Keratinocyte (primary cell): ENCODE measurements around the gene STIM1. TPM values are rescaled to one million over a fixed set of nuclear protein-coding genes. Genes with fewer than 3 reads are reported as not detected.

Source experiments
- DNase-seq: peaks from one replicate; pipeline ENCODE4 v3.0.0-alpha.2; 2011; ENCODE audit warnings: low read depth, missing footprints, low spot score
- FAIRE-seq: peaks from 2 replicates; lab custom pipeline; 2011; peaks lifted over from hg19 to GRCh38; lab: Jason Lieb, UNC
- H2AFZ ChIP-seq: 2 replicates; pipeline ENCODE4 v1.6.0; 2012; ENCODE audit warnings: low read length, control low read depth, inconsistent platforms; ENCODE audit not compliant: control insufficient read depth
- H3K27ac ChIP-seq: 2 replicates; pipeline ENCODE4 v1.5.1; 2011; ENCODE audit warnings: low read length; ENCODE audit not compliant: control insufficient read depth, insufficient read depth
- H3K27me3 ChIP-seq: 3 replicates; pipeline ENCODE4 v1.6.0; 2011; ENCODE audit warnings: low read length; ENCODE audit not compliant: control insufficient read depth, insufficient read depth; ENCODE audit errors: extremely low read depth
- H3K36me3 ChIP-seq, 2 experiments: 2 replicates in 1 of 2; 3 replicates in 1 of 2; pipeline ENCODE4 v1.5.1; 2011; ENCODE audit warnings: low read length in 2 of 2, mild to moderate bottlenecking in 1 of 2; ENCODE audit not compliant: control insufficient read depth in 2 of 2, insufficient read depth in 2 of 2; ENCODE audit errors: extremely low read depth in 1 of 2
- H3K4me1 ChIP-seq: 3 replicates; pipeline ENCODE4 v1.5.1; 2011; ENCODE audit warnings: low read length; ENCODE audit not compliant: control insufficient read depth, insufficient read depth; ENCODE audit errors: extremely low read depth
- H3K4me2 ChIP-seq: 3 replicates; pipeline ENCODE4 v1.6.0; 2011; ENCODE audit warnings: low read depth, low read length; ENCODE audit not compliant: control insufficient read depth, insufficient read depth; ENCODE audit errors: extremely low read depth
- H3K4me3 ChIP-seq, 3 experiments: fragments of 200-600 bp in 1 of 3; sonication (generic) in 1 of 3; 2 replicates in 2 of 3; 3 replicates in 1 of 3; pipeline ENCODE4 v1.5.1; 2011 to 2016; ENCODE audit warnings: low read length in 3 of 3, mild to moderate bottlenecking in 3 of 3, control low read depth in 2 of 3, inconsistent platforms in 1 of 3, low read depth in 1 of 3, mixed read lengths in 1 of 3, mixed run types in 1 of 3, moderate library complexity in 1 of 3; ENCODE audit not compliant: control insufficient read depth in 2 of 3, insufficient read depth in 2 of 3; ENCODE audit errors: extremely low read depth in 1 of 3
- H3K79me2 ChIP-seq: 2 replicates; pipeline ENCODE4 v1.6.0; 2012; ENCODE audit warnings: low read length; ENCODE audit not compliant: control insufficient read depth, insufficient read depth
- H3K9ac ChIP-seq: 3 replicates; pipeline ENCODE4 v1.6.0; 2011; ENCODE audit warnings: low read length; ENCODE audit not compliant: control insufficient read depth, insufficient read depth; ENCODE audit errors: extremely low read depth
- H3K9me1 ChIP-seq: 3 replicates; pipeline ENCODE4 v1.6.0; 2011; ENCODE audit warnings: low read length; ENCODE audit not compliant: control insufficient read depth, insufficient read depth; ENCODE audit errors: extremely low read depth
- H3K9me3 ChIP-seq: 2 replicates; pipeline ENCODE4 v1.5.1; 2012; ENCODE audit warnings: low read depth, low read length; ENCODE audit not compliant: control insufficient read depth
- H4K20me1 ChIP-seq: 3 replicates; pipeline ENCODE4 v1.6.0; 2011; ENCODE audit warnings: low read length; ENCODE audit not compliant: control insufficient read depth, insufficient read depth; ENCODE audit errors: extremely low read depth
- EZH2 ChIP-seq: IDR thresholded peaks from one replicate; pipeline ENCODE4 v1.6.1; 2012; ENCODE audit warnings: inconsistent platforms, mild to moderate bottlenecking, low read length, moderate library complexity
- dilution Hi-C: fragments of 300-500 bp; cut with MboI; formaldehyde crosslinking; loops from one replicate; pipeline ENCODE4 v1.7.0; 2020; ENCODE audit warnings: low sequenced_read_pairs; ENCODE audit not compliant: extremely low pct_ligation_motif_present
- polyA plus RNA-seq, 5 experiments: library from polyadenylated mRNA; depleted of rRNA in 3 of 5; stranded (reverse) in 3 of 5; stranded (forward) in 1 of 5; unstranded in 1 of 5; fragments of >200 nt; gene quantifications; 1 replicate in 1 of 5; 2 replicates in 3 of 5; 3 replicates in 1 of 5; pipeline versions ENCODE4 v1.2.1 to v1.2.3, GENCODE V29; 2011 to 2012; ENCODE audit warnings: missing spikeins in 2 of 5, low read depth in 1 of 5, low replicate concordance in 1 of 5
- TF ChIP-seq, protein P1 (sequence below), 3 experiments: IDR thresholded peaks in 1 of 3; conservative IDR thresholded peaks in 1 of 3; optimal IDR thresholded peaks in 1 of 3; 2 replicates in 2 of 3; 3 replicates in 1 of 3; pipeline versions ENCODE3 to v1.5.1; 2011; ENCODE audit warnings: low read length in 3 of 3, mild to moderate bottlenecking in 3 of 3, moderate library complexity in 2 of 3, control low read depth in 1 of 3, inconsistent platforms in 1 of 3; ENCODE audit not compliant: insufficient read depth in 2 of 3; ENCODE audit errors: extremely low read depth in 1 of 3

Gene STIM1
- polyA plus RNA-seq, 1 donor (not counting 4 experiments of a cell fraction or from before 2014, with no cell fraction given): 23.7 TPM

DNA sequence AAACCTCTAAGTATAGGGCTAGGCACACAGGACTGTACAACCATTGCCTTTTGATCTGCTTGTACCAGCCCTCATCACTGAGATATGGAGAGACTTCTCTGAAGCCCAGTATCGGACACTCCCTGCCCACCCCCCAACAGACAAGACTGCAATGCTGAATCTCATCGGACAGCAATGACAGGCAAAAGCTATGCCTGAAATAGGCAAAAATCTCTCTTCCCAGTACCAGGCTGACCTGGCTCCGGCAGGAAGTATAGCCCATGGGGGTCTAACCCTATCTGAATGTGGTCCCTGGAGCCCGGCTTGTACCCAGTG lies 21.2 kb upstream of the STIM1 start:
- H3K4me2 ChIP-seq: no peak overlapping the region
- DNase-seq (no peak), FAIRE-seq (no peak)
- peaks cover 23% of the 10 kb centered on the region for H3K4me1 ChIP-seq
- peaks cover 20 to 23% of the 10 kb centered on the region in 2 experiments for H3K36me3 ChIP-seq
- H3K79me2 ChIP-seq: peaks cover 91% of the 10 kb centered on the region
- H2AFZ ChIP-seq: no peak overlapping the region
- TF ChIP-seq EZH2: no peak
- TF ChIP-seq, protein P1, sequence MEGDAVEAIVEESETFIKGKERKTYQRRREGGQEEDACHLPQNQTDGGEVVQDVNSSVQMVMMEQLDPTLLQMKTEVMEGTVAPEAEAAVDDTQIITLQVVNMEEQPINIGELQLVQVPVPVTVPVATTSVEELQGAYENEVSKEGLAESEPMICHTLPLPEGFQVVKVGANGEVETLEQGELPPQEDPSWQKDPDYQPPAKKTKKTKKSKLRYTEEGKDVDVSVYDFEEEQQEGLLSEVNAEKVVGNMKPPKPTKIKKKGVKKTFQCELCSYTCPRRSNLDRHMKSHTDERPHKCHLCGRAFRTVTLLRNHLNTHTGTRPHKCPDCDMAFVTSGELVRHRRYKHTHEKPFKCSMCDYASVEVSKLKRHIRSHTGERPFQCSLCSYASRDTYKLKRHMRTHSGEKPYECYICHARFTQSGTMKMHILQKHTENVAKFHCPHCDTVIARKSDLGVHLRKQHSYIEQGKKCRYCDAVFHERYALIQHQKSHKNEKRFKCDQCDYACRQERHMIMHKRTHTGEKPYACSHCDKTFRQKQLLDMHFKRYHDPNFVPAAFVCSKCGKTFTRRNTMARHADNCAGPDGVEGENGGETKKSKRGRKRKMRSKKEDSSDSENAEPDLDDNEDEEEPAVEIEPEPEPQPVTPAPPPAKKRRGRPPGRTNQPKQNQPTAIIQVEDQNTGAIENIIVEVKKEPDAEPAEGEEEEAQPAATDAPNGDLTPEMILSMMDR (optimal IDR thresholded peaks at IDR 0.05 in 1 of 3, IDR thresholded peaks at IDR 0.05 in 1 of 3, conservative IDR thresholded peaks at IDR 0.05 in 1 of 3; ENCODE audit: extremely low read depth in 1 of 3, insufficient read depth in 2 of 3, low read length in 3 of 3): no peak
- H4K20me1 ChIP-seq: peaks cover 2% of the 10 kb centered on the region
- dilution Hi-C loops: no loop called here
- peaks cover 5% of the 10 kb centered on the region for H3K9me1 ChIP-seq
- no peaks in the 10 kb centered on the region for H3K27me3 ChIP-seq
- H3K27ac ChIP-seq: no peak overlapping the region
- no peak overlapping the region for H3K4me3 ChIP-seq
- H3K9me3 ChIP-seq: no peaks in the 10 kb centered on the region
- H3K9ac ChIP-seq: no peak overlapping the region

DNA sequence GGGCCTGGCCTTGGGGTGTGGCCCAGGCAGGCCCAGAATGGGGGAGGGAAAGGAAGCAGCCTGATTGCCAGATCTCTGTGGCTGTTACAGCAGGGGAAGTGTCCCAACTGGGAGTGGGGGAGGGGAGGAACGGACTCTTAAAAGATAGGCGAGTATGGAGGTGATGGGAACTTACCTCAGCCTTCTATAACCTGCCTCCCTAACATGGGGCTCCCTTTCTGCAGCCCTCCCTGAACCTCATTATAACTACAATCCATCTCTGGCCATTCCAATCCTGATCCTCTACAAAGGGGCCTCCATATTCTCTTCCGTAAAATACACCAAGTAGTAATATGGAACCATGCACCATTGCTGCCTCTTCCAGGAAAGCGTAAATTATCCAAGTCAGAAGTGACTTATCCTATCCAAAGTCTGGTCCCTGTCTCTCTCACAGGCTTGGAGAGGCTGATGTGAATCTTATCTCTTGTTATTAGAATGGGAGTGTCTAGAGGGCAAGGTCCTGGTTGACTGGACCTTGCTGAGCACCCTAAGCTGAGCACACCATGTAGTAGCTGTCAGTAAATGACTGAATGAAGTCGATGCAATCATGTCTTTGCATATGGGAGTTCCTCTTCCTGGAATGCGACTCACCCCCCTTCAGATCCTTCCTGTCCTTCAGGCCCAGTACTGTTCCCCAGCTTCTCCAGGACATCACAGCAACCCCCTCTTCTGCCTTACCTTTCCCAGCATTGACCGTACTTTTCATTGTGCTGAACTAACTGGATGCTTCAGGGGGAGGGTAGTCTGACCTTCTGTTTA lies 20.6 kb upstream of the STIM1 start:
- H3K36me3 ChIP-seq: peaks cover 17 to 18% of the 10 kb centered on the region in 2 experiments
- DNase-seq: no peak
- H3K27me3 ChIP-seq: no peaks in the 10 kb centered on the region
- no peak overlapping the region for H3K4me3 ChIP-seq
- H3K4me2 ChIP-seq: peak overlapping the region; percentile 12
- H3K9me3 ChIP-seq: no peaks in the 10 kb centered on the region
- peaks cover 5% of the 10 kb centered on the region for H3K9me1 ChIP-seq
- H3K79me2 ChIP-seq: peaks cover 94% of the 10 kb centered on the region
- no peak overlapping the region for H3K27ac ChIP-seq
- no peak overlapping the region for H2AFZ ChIP-seq
- FAIRE-seq: no peak
- H3K9ac ChIP-seq: no peak overlapping the region
- peaks cover 28% of the 10 kb centered on the region for H3K4me1 ChIP-seq
- peaks cover 4% of the 10 kb centered on the region for H4K20me1 ChIP-seq
- TF ChIP-seq, protein P1 (optimal IDR thresholded peaks at IDR 0.05 in 1 of 3, IDR thresholded peaks at IDR 0.05 in 1 of 3, conservative IDR thresholded peaks at IDR 0.05 in 1 of 3; ENCODE audit: extremely low read depth in 1 of 3, insufficient read depth in 2 of 3, low read length in 3 of 3): no peak
- no peak for TF ChIP-seq EZH2
- dilution Hi-C loops: no loop called here
